NB4 (cell line): ENCODE data around the gene PDZD2.

Experiments used
- DNase-seq: peaks from one replicate; pipeline ENCODE4 v3.0.0; 2010; ENCODE audit warnings: low read depth
- H3K4me3 ChIP-seq: one replicate; pipeline ENCODE4 v1.5.1; 2011; ENCODE audit warnings: mild to moderate bottlenecking, low read depth, low read length, moderate library complexity
- MYC ChIP-seq: IDR thresholded peaks from 2 replicates; pipeline ENCODE4 v1.6.1; 2011; ENCODE audit warnings: low read depth, low read length
- POLR2A ChIP-seq: IDR thresholded peaks from 2 replicates; pipeline ENCODE4 v1.6.1; 2011; ENCODE audit warnings: mild to moderate bottlenecking; ENCODE audit not compliant: insufficient read length; ENCODE audit errors: extremely low read depth
- TF ChIP-seq, protein P1 (sequence below): IDR thresholded peaks from one replicate; pipeline ENCODE4 v1.5.1; 2012; ENCODE audit warnings: low read depth, low read length
- TF ChIP-seq, protein P2 (sequence below): IDR thresholded peaks from 2 replicates; pipeline ENCODE4 v1.6.1; 2011; ENCODE audit warnings: low read depth, low read length

The PDZD2 gene

DNA sequence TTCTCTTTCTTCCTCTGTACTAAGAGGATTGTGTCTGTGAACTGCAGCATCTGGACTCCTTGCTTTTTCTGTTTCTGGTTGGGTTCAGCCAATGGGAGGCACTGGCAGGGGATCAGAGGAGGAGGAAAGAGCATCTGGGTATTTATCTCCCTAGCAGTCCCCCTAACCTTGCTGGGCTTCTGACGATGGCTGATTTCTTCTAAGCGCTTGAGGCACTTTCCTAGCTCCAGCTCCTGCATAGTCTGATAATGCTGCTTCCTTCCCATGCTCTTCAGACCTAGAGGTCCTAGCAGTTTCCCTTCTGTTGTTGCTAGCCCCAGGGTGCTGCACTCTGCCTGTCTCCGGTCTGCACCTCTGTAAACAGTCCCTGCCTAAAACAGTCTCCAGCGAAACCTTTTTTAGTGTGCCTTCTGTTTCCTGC lies 225.1 kb downstream of the PDZD2 start:
- TF ChIP-seq, protein P1, sequence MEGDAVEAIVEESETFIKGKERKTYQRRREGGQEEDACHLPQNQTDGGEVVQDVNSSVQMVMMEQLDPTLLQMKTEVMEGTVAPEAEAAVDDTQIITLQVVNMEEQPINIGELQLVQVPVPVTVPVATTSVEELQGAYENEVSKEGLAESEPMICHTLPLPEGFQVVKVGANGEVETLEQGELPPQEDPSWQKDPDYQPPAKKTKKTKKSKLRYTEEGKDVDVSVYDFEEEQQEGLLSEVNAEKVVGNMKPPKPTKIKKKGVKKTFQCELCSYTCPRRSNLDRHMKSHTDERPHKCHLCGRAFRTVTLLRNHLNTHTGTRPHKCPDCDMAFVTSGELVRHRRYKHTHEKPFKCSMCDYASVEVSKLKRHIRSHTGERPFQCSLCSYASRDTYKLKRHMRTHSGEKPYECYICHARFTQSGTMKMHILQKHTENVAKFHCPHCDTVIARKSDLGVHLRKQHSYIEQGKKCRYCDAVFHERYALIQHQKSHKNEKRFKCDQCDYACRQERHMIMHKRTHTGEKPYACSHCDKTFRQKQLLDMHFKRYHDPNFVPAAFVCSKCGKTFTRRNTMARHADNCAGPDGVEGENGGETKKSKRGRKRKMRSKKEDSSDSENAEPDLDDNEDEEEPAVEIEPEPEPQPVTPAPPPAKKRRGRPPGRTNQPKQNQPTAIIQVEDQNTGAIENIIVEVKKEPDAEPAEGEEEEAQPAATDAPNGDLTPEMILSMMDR, result no peak
- TF ChIP-seq, protein P2, sequence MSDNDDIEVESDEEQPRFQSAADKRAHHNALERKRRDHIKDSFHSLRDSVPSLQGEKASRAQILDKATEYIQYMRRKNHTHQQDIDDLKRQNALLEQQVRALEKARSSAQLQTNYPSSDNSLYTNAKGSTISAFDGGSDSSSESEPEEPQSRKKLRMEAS, result no peak
- TF ChIP-seq POLR2A (no peak), MYC (no peak)
- no peak for DNase-seq
- H3K4me3 ChIP-seq, result no peak overlapping the region

DNA sequence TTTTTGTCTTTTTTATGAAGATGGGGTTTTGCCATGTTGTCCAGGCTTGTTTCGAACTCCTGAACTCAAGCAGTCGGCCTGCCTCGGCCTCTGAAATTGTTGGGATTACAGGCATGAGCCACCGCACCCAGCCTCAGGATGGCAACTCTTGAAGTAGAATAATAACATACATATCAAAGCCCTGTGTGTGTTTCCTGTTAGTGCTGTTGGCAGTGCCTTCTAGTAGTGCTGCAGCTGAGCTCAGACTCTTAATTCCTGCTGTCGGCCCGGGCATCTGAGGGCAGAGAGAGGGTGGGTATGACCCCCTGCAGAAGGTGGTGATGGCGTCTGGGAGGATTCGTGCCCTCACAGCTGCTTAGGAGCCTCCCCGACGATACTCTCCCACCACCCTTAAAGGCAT lies 227.2 kb downstream of the PDZD2 start:
- DNase-seq, result no peak
- no peak for TF ChIP-seq POLR2A
- TF ChIP-seq, protein P2, result no peak
- no peak for TF ChIP-seq MYC
- TF ChIP-seq, protein P1, result no peak
- no peak overlapping the region for H3K4me3 ChIP-seq

DNA sequence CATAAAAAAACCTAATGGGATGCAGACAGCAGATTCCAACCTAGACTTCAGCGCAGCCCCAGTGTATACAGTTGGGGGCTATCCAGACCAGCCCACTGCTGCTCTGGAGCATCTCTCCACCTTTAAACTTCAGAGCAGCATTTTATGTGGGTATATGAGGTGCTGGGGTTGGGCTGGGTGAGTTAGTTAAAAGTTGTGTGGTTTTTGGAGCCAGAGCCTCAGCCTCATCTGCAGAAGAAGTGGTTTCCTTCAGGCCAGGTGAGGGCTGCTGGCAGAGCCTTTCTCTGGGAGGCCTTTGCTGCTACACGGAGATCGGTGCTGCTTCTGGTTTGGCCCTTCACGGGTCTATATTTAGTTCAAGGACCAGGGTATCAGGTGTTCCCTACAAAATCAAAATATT lies 228.3 kb downstream of the PDZD2 start:
- DNase-seq, result no peak
- TF ChIP-seq, protein P1, result no peak
- TF ChIP-seq MYC (no peak), POLR2A (no peak)
- TF ChIP-seq, protein P2, result no peak
- no peak overlapping the region for H3K4me3 ChIP-seq

DNA sequence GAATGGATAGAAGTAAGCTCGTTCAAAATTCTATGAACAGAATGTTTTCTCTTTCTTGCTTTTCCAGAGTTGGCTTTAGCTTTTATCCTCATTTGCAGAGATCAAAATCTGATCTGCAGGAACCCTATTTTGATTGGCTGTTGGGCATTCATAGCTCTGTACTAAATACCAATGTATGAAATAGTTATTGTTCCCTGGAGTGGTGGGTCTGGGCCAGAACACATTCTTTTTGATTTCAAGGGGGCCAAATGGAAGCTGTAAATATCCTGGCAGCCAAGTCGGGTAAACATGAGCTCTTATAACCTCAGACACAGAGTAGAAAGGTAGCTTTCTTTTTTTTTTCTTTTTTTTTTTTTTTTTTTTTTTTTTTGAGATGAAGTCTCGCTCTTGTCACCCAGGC lies 241.5 kb downstream of the PDZD2 start:
- H3K4me3 ChIP-seq, result no peak overlapping the region
- DNase-seq, result no peak
- TF ChIP-seq, protein P1, result no peak

DNA sequence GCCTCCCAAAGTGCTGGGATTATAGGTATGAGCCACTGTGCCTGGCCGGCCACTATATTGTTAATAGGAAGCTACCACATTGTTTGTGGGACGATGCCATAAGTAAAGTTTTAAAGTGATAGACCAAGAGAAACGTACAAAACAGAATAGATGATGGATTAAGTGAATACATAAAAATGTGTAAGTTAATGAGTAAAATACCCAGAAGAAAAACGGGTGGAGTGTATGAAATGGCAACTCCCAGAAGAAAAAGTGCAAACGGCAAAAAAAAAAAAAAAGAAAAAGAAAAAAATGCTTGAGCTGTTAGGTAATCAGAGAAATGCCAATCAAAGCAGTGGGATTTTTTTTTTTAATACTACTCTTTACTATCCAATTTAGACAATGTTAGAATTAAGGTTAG lies 246.0 kb downstream of the PDZD2 start:
- DNase-seq, result no peak
- H3K4me3 ChIP-seq, result no peak overlapping the region
- TF ChIP-seq, protein P2, result no peak
- TF ChIP-seq, protein P1, result no peak
- no peak for TF ChIP-seq POLR2A
- TF ChIP-seq MYC, result no peak

DNA sequence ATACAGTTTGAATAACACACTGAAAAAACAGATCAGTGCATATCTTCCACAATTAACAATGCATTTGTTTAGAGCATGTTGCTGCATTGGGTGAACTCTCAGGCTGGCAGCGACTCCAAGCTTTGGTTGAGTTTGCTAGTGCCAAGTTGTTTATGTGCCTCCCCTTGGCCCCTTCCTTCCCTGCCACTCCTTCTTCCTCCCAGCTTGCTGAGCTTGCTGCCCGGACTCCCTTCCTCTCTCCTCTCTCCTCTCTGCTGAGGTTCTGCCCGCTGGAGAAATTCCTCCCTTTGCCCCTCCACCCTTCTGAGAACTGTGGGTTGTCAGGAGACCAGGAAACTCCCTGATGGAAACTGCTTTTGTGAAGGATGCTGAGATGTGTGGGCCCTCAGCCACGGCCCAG lies 247.3 kb downstream of the PDZD2 start:
- TF ChIP-seq, protein P2, result no peak
- TF ChIP-seq, protein P1, result no peak
- no peak for TF ChIP-seq MYC
- no peak for TF ChIP-seq POLR2A
- H3K4me3 ChIP-seq, result no peak overlapping the region
- DNase-seq, result no peak
